GM10248 (cell line): Measurements from ENCODE around the gene LAMA3.

Experiments
- CTCF ChIA-PET: fragments of 300-600 bp; sonication (Branson Sonifier 250); formaldehyde crosslinking; extraction: SDS; loops from one replicate; lab custom pipeline; 2021; ENCODE audit warnings: antibody characterized with exemption; lab: Yijun Ruan, JAX
- POLR2A ChIA-PET: fragments of 350-650 bp; sonication (Branson Sonifier 250); formaldehyde crosslinking; extraction: SDS; loops from one replicate; lab custom pipeline; 2020; ENCODE audit warnings: antibody characterized with exemption; lab: Yijun Ruan, JAX
- DNase-seq: peaks from one replicate; pipeline ENCODE4 v3.0.0; 2012; ENCODE audit errors: extremely low spot score
- CTCF ChIP-seq: IDR thresholded peaks from 2 replicates; pipeline ENCODE4 v1.5.1; 2012; ENCODE audit warnings: mild to moderate bottlenecking, low read depth; ENCODE audit errors: extremely low read depth, missing control alignments, control extremely low read depth

The LAMA3 gene

GRCh38 chr18:23927821-23928746 is 238.8 kb downstream of the LAMA3 start:
- DNase-seq: no peak
- ChIA-PET POLR2A (no interaction called here), CTCF (interaction anchor here (1.8 to 4.0 kb wide), 3 partner anchors 10 to 22 kb away, joined by 5 to 30 read pairs (median 7); no protein-coding TSS in a partner anchor)
- no peak for TF ChIP-seq CTCF

GRCh38 chr18:23929362-23929930 is 240.2 kb downstream of the LAMA3 start:
- no peak for TF ChIP-seq CTCF
- no peak for DNase-seq
- POLR2A ChIA-PET: no interaction called here
- CTCF ChIA-PET: interaction anchor here (0.5 to 4.0 kb wide), 4 partner anchors 10 to 24 kb away, joined by 3 to 30 read pairs (median 6); no protein-coding TSS in a partner anchor

GRCh38 chr18:23930002-23930401 is 240.7 kb downstream of the LAMA3 start:
- ChIA-PET POLR2A (no interaction called here), CTCF (interaction anchor here (1.8 to 4.0 kb wide), 3 partner anchors 9 to 20 kb away, joined by 5 to 30 read pairs (median 7); no protein-coding TSS in a partner anchor)
- TF ChIP-seq CTCF: no peak
- no peak for DNase-seq

GRCh38 chr18:23932385-23933067 is 243.3 kb downstream of the LAMA3 start:
- ChIA-PET CTCF (interaction anchor here (1.2 to 1.3 kb wide), 2 partner anchors 10 to 20 kb away, joined by 3 to 4 read pairs; no protein-coding TSS in a partner anchor), POLR2A (interaction anchor here (0.5 kb wide), 1 partner anchor 811 kb away, joined by 6 read pairs; no protein-coding TSS in a partner anchor)
- DNase-seq: no peak
- no peak for TF ChIP-seq CTCF

- no peak for DNase-seq
- ChIA-PET CTCF (interaction anchor here (0.8 to 2.2 kb wide), 4 partner anchors 9 to 311 kb away, joined by 3 to 16 read pairs (median 3); no protein-coding TSS in a partner anchor), POLR2A (no interaction called here)
- no peak for TF ChIP-seq CTCF
Observed at GRCh38 chr18:23933407-23933806, 244.2 kb downstream of the LAMA3 start.

GRCh38 chr18:23934252-23934651 is 245.0 kb downstream of the LAMA3 start:
- TF ChIP-seq CTCF: no peak
- POLR2A ChIA-PET: no interaction called here
- CTCF ChIA-PET: interaction anchor here (0.8 to 2.2 kb wide), 5 partner anchors 8 to 312 kb away, joined by 3 to 16 read pairs (median 3); no protein-coding TSS in a partner anchor
- DNase-seq: no peak
